MM.1S (cell line): ENCODE measurements around the gene ERMAP.

Source experiments
- EZH2 ChIP-seq: fragments of 300-600 bp; sonication (generic); optimal IDR thresholded peaks from 2 replicates; pipeline ENCODE3; 2017; ENCODE audit warnings: low read depth, mild to moderate bottlenecking, antibody characterized with exemption, low read length, mixed read lengths
- TF ChIP-seq, protein P1 (sequence below): fragments of 300-600 bp; sonication (generic); IDR thresholded peaks from 2 replicates; pipeline ENCODE4 v1.5.1; 2016; ENCODE audit warnings: antibody characterized with exemption, low read length, mixed read lengths

DNA sequence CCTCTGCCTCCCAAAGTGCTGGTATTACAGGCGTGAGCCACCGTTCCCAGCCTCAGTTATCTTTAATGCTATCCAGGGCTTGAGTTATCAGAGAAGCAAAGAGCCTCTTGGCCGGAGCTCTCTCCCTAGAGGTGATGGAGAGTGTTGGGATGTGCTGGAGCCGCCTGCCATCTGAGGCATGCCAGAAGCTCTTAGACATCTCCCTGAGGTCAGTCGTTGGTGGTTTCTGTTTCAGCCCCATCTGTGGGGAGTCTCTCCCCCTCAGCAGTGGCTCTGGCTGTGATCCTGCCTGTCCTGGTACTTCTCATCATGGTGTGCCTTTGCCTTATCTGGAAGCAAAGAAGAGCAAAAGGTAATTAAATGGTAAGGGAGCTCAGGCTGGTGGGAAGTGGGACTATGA is 17.9 kb downstream of the ERMAP start:
- TF ChIP-seq, protein P1, sequence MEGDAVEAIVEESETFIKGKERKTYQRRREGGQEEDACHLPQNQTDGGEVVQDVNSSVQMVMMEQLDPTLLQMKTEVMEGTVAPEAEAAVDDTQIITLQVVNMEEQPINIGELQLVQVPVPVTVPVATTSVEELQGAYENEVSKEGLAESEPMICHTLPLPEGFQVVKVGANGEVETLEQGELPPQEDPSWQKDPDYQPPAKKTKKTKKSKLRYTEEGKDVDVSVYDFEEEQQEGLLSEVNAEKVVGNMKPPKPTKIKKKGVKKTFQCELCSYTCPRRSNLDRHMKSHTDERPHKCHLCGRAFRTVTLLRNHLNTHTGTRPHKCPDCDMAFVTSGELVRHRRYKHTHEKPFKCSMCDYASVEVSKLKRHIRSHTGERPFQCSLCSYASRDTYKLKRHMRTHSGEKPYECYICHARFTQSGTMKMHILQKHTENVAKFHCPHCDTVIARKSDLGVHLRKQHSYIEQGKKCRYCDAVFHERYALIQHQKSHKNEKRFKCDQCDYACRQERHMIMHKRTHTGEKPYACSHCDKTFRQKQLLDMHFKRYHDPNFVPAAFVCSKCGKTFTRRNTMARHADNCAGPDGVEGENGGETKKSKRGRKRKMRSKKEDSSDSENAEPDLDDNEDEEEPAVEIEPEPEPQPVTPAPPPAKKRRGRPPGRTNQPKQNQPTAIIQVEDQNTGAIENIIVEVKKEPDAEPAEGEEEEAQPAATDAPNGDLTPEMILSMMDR = no peak
- TF ChIP-seq EZH2 = no peak
